Smooth muscle cell (in vitro differentiated cells): Measurements from ENCODE around the gene ZNF175. TPM values are rescaled to one million over a fixed set of nuclear protein-coding genes. Genes with fewer than 3 reads are reported as not detected.

Experiments
- DNase-seq: peaks from one replicate; lab custom pipeline; 2025; ENCODE audit not compliant: unreplicated experiment; lab: John Stamatoyannopoulos, UW
- H2AFZ ChIP-seq: fragments of 200-600 bp; sonication (generic); 2 replicates; pipeline ENCODE4 v1.6.0; 2016; ENCODE audit warnings: antibody characterized with exemption, low read depth, mild to moderate bottlenecking
- H3F3A ChIP-seq: fragments of 200-600 bp; sonication (generic); 2 replicates; pipeline ENCODE4 v1.6.0; 2017; ENCODE audit warnings: antibody characterized with exemption, low read depth
- H3K27ac ChIP-seq: fragments of 200-600 bp; sonication (generic); 2 replicates; pipeline ENCODE4 v1.5.1; 2016; ENCODE audit warnings: low read depth, mild to moderate bottlenecking
- H3K27me3 ChIP-seq: fragments of 200-600 bp; sonication (generic); 2 replicates; pipeline ENCODE4 v1.6.1; 2016; ENCODE audit warnings: low read depth, mild to moderate bottlenecking
- H3K36me3 ChIP-seq: fragments of 200-600 bp; sonication (generic); 2 replicates; pipeline ENCODE4 v1.5.1; 2016; ENCODE audit warnings: low read depth
- H3K4me1 ChIP-seq: fragments of 200-600 bp; sonication (generic); 2 replicates; pipeline ENCODE4 v1.5.1; 2016; ENCODE audit warnings: low read depth
- H3K4me2 ChIP-seq: fragments of 200-600 bp; sonication (generic); 2 replicates; pipeline ENCODE4 v1.6.0; 2016; ENCODE audit warnings: mild to moderate bottlenecking
- H3K4me3 ChIP-seq: fragments of 200-600 bp; sonication (generic); 2 replicates; pipeline ENCODE4 v1.5.1; 2016; ENCODE audit warnings: mild to moderate bottlenecking
- H3K79me2 ChIP-seq: fragments of 200-600 bp; sonication (generic); 2 replicates; pipeline ENCODE4 v1.6.0; 2016; ENCODE audit warnings: low read depth, mild to moderate bottlenecking
- H3K9ac ChIP-seq: fragments of 200-600 bp; sonication (generic); 2 replicates; pipeline ENCODE4 v1.6.0; 2016; ENCODE audit warnings: low read depth
- H3K9me3 ChIP-seq: fragments of 200-600 bp; sonication (generic); replicated peaks from 2 replicates; pipeline ENCODE4 v1.5.1; 2016; ENCODE audit warnings: low read depth
- H4K20me1 ChIP-seq: fragments of 200-600 bp; sonication (generic); 2 replicates; pipeline ENCODE4 v1.6.0; 2016; ENCODE audit warnings: low read depth
- WGBS: methylation state at CpG from one replicate; pipeline ENCODE4 v1.1.7; 2016; ENCODE audit warnings: low lambda C conversion rate; 5-methylcytosine and 5-hydroxymethylcytosine counted together
- polyA plus RNA-seq: library from polyadenylated mRNA; unstranded; fragments of >200 nt; fragmentation: Nextera tagmentation; extraction: Ambion mirVana; gene quantifications from 2 replicates; pipeline ENCODE4 v1.2.1, GENCODE V29; 2016
- total RNA-seq: library from RNA; depleted of rRNA; stranded (reverse); fragments of >200 nt; gene quantifications from 2 replicates; pipeline ENCODE4 v1.2.3, GENCODE V29; 2014
- TF ChIP-seq, protein P1 (sequence below): fragments of 200-600 bp; sonication (generic); IDR thresholded peaks from 2 replicates; pipeline ENCODE4 v1.5.1; 2017; ENCODE audit warnings: borderline replicate concordance, mild to moderate bottlenecking, antibody characterized with exemption; ENCODE audit not compliant: insufficient read depth, poor library complexity, severe bottlenecking

Gene ZNF175
- total and polyA plus RNA-seq, 2 experiments from 2014 or later = 1.1 to 3.6 TPM

DNA sequence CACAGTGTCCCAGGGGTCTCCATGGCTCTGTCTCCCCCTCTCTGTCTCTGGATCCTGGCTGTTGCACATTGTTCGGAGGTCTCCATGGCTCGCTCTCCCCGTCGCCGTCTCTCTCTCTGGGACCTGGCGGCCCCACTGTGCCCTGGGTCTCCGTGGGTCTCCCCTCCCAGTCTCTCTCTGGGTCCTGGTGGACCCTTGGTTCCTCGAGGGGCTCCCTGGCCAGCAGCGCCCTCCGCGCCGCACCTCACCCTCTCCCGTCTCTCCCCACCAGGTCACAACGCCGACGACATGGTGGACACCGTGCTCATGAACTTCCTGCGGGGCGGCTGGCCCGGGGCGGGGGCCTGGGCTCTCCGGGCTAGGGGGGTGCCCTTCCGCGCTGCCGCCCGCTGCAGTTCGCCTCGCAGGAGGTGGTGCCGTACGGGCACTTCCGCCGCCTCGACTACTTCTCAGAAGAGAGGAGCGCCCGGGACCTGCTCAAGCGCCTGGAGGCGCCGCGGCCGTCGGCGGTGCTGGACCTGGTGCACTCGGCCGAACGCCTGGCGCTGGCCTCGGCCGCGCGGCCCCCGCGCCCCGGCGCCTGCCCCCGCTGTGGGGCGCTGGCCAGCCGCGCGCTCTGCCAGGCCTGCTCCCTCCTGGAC, 30.0 kb downstream of the ZNF175 start:
- H3K4me2 ChIP-seq = no peak overlapping the region
- WGBS = 93% methylated on average over 16 of the region's 59 CpGs
- H3K36me3 ChIP-seq = no peaks in the 10 kb centered on the region
- no peaks in the 10 kb centered on the region for H3K9me3 ChIP-seq
- no peak for DNase-seq
- no peak overlapping the region for H3K9ac ChIP-seq
- H2AFZ ChIP-seq = no peak overlapping the region
- H3F3A ChIP-seq = no peaks in the 10 kb centered on the region
- no peak overlapping the region for H3K4me3 ChIP-seq
- no peaks in the 10 kb centered on the region for H3K79me2 ChIP-seq
- H3K27me3 ChIP-seq = no peaks in the 10 kb centered on the region
- TF ChIP-seq, protein P1, sequence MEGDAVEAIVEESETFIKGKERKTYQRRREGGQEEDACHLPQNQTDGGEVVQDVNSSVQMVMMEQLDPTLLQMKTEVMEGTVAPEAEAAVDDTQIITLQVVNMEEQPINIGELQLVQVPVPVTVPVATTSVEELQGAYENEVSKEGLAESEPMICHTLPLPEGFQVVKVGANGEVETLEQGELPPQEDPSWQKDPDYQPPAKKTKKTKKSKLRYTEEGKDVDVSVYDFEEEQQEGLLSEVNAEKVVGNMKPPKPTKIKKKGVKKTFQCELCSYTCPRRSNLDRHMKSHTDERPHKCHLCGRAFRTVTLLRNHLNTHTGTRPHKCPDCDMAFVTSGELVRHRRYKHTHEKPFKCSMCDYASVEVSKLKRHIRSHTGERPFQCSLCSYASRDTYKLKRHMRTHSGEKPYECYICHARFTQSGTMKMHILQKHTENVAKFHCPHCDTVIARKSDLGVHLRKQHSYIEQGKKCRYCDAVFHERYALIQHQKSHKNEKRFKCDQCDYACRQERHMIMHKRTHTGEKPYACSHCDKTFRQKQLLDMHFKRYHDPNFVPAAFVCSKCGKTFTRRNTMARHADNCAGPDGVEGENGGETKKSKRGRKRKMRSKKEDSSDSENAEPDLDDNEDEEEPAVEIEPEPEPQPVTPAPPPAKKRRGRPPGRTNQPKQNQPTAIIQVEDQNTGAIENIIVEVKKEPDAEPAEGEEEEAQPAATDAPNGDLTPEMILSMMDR = no peak
- no peak overlapping the region for H3K27ac ChIP-seq
- no peaks in the 10 kb centered on the region for H4K20me1 ChIP-seq
- H3K4me1 ChIP-seq = no peaks in the 10 kb centered on the region

DNA sequence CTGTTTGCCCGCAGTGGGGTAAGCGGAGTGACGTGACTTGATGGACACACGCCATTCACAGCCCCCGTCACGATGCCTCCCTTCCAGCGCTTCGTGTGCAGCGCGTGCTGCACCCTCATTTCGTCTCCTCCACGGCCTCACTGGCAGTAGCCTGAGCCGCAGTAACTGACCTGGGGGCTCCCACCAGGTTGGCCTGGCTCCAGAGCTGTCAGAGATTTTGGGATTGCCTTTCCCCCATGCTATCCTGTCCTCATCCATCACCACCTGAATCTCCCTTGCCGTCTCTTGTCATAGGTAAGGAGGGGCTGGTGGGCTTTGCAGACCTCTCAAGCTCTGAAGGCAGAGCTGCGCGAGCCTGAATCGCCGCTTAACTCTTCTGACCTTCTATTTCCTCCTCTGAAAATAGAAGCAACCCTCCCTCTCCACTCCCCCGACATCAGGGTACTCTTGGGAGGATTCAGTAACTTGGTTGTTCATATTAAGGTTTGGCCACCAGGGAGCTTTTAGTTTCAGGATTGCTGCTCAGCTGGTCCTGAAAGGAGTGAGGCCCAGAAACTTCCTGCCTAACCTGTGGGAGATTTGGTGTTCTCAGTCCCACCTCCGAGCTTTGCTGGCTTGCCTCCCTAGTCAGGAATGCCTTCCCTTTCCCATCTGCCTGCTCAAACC, 31.2 kb downstream of the ZNF175 start:
- TF ChIP-seq, protein P1 = no peak
- H2AFZ ChIP-seq = no peak overlapping the region
- H3K27me3 ChIP-seq = no peaks in the 10 kb centered on the region
- H3K27ac ChIP-seq = no peak overlapping the region
- no peaks in the 10 kb centered on the region for H3K36me3 ChIP-seq
- no peaks in the 10 kb centered on the region for H3K79me2 ChIP-seq
- DNase-seq = no peak
- no peak overlapping the region for H3K4me3 ChIP-seq
- no peaks in the 10 kb centered on the region for H3K9me3 ChIP-seq
- H4K20me1 ChIP-seq = no peaks in the 10 kb centered on the region
- WGBS = 89% methylated on average over 20 of the region's 20 CpGs
- H3K4me2 ChIP-seq = no peak overlapping the region
- H3K4me1 ChIP-seq = no peaks in the 10 kb centered on the region
- no peak overlapping the region for H3K9ac ChIP-seq
- no peaks in the 10 kb centered on the region for H3F3A ChIP-seq

DNA sequence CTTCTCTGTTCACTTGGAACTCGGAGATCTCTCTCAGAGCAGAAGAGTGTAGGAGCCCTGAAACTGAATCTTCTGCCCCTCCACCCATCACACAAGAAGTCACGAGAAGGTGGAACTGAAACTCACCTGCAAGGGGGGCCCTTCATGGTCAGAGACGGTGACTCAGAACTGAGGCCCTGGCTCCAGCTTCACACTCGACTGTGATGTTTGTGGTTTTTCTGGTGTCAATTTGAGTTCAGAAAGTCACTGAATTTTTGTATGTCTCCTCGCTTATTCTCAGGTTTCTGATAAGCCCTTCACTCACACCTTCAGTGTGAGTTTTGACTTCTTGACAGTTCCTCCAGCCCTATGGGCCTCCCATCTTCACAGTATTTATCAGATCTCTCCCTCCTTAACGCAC, 36.0 kb downstream of the ZNF175 start:
- no peaks in the 10 kb centered on the region for H3K4me1 ChIP-seq
- no peak overlapping the region for H3K9ac ChIP-seq
- no peaks in the 10 kb centered on the region for H3K79me2 ChIP-seq
- no peaks in the 10 kb centered on the region for H3K27me3 ChIP-seq
- no peaks in the 10 kb centered on the region for H3K9me3 ChIP-seq
- no peaks in the 10 kb centered on the region for H3K36me3 ChIP-seq
- no peak overlapping the region for H3K27ac ChIP-seq
- TF ChIP-seq, protein P1 = no peak
- H3K4me3 ChIP-seq = no peak overlapping the region
- no peak overlapping the region for H2AFZ ChIP-seq
- H3K4me2 ChIP-seq = no peak overlapping the region
- no peak for DNase-seq
- WGBS = 56% methylated on average over 6 of the region's 6 CpGs
- H4K20me1 ChIP-seq = no peaks in the 10 kb centered on the region
- no peaks in the 10 kb centered on the region for H3F3A ChIP-seq
